Neural progenitor cell (in vitro differentiated cells): Measurements from ENCODE around the gene RTN4R. TPM values are rescaled to one million over a fixed set of nuclear protein-coding genes. Genes with fewer than 3 reads are reported as not detected.

Experiments
- DNase-seq: peaks from one replicate; pipeline ENCODE4 v3.0.0-alpha.2; 2016; ENCODE audit warnings: low spot score
- H2AFZ ChIP-seq: fragments of 200-600 bp; sonication (generic); replicated peaks from 2 replicates; pipeline ENCODE4 v1.6.1; 2016; ENCODE audit warnings: antibody characterized with exemption
- H3F3A ChIP-seq: fragments of 200-600 bp; sonication (generic); 2 replicates; pipeline ENCODE4 v1.6.1; 2016; ENCODE audit warnings: antibody characterized with exemption, low read depth
- H3K27ac ChIP-seq: fragments of 200-600 bp; sonication (generic); 2 replicates; pipeline ENCODE4 v1.5.1; 2016; ENCODE audit warnings: mild to moderate bottlenecking
- H3K27me3 ChIP-seq: fragments of 200-600 bp; sonication (generic); 2 replicates; pipeline ENCODE4 v1.6.1; 2016; ENCODE audit warnings: mild to moderate bottlenecking, moderate library complexity
- H3K36me3 ChIP-seq: fragments of 200-600 bp; sonication (generic); 2 replicates; pipeline ENCODE4 v1.5.1; 2016
- H3K4me1 ChIP-seq: fragments of 200-600 bp; sonication (generic); 2 replicates; pipeline ENCODE4 v1.6.1; 2016; ENCODE audit warnings: mixed run types
- H3K4me2 ChIP-seq: fragments of 200-600 bp; sonication (generic); 2 replicates; pipeline ENCODE4 v1.6.1; 2016
- H3K4me3 ChIP-seq: fragments of 200-600 bp; sonication (generic); 2 replicates; pipeline ENCODE4 v1.5.1; 2016
- H3K79me2 ChIP-seq: fragments of 200-600 bp; sonication (generic); 2 replicates; pipeline ENCODE4 v1.6.1; 2016; ENCODE audit warnings: low read depth
- H3K9ac ChIP-seq: fragments of 200-600 bp; sonication (generic); 2 replicates; pipeline ENCODE4 v1.6.1; 2016
- H3K9me3 ChIP-seq: fragments of 200-600 bp; sonication (generic); 2 replicates; pipeline ENCODE4 v1.5.1; 2016; ENCODE audit warnings: low read depth
- H4K20me1 ChIP-seq: fragments of 200-600 bp; sonication (generic); 2 replicates; pipeline ENCODE4 v1.6.1; 2016; ENCODE audit warnings: low read depth
- H3K27ac Mint-ChIP-seq: 3 replicates; pipeline ENCODE4 v1.8.0; 2021; ENCODE audit warnings: mixed read lengths
- H3K27me3 Mint-ChIP-seq: 2 replicates; pipeline ENCODE4 v1.8.0; 2022; ENCODE audit warnings: low read depth, mild to moderate bottlenecking, inconsistent platforms, moderate library complexity, mixed read lengths; ENCODE audit not compliant: insufficient read depth
- H3K36me3 Mint-ChIP-seq: 3 replicates; pipeline ENCODE4 v1.8.0; 2021; ENCODE audit warnings: mixed read lengths
- H3K4me1 Mint-ChIP-seq: 3 replicates; pipeline ENCODE4 v1.8.0; 2021; ENCODE audit warnings: mixed read lengths
- H3K4me3 Mint-ChIP-seq: 3 replicates; pipeline ENCODE4 v1.8.0; 2021; ENCODE audit warnings: mild to moderate bottlenecking, moderate library complexity, mixed read lengths
- H3K9me3 Mint-ChIP-seq: 3 replicates; pipeline ENCODE4 v1.8.0; 2020; ENCODE audit warnings: mixed read lengths
- CTCF ChIP-seq: fragments of 200-600 bp; sonication (generic); IDR thresholded peaks from 2 replicates; pipeline ENCODE4 v1.5.1; 2017; ENCODE audit warnings: antibody characterized with exemption, mild to moderate bottlenecking
- EZH2 ChIP-seq: fragments of 200-600 bp; sonication (generic); IDR thresholded peaks from 2 replicates; pipeline ENCODE4 v1.6.1; 2017; ENCODE audit warnings: antibody characterized with exemption, mild to moderate bottlenecking, moderate library complexity
- EZH2phosphoT487 ChIP-seq: fragments of 200-600 bp; sonication (generic); IDR thresholded peaks from 2 replicates; pipeline ENCODE4 v1.6.1; 2017; ENCODE audit warnings: antibody characterized with exemption
- total RNA-seq: library from RNA; depleted of rRNA; stranded (reverse); fragments of >200 nt; gene quantifications from 2 replicates; pipeline ENCODE4 v1.2.3, GENCODE V29; 2015; ENCODE audit warnings: low replicate concordance

Gene RTN4R
- total RNA-seq, 1 donor from 2014 or later = 6.3 TPM

- H3K4me2 ChIP-seq = peak overlapping the region; percentile 42
- H3K36me3 Mint-ChIP-seq = no peaks in the 10 kb centered on the region
- H3K9me3 Mint-ChIP-seq = no peaks in the 10 kb centered on the region
- H3K27ac Mint-ChIP-seq = no peak overlapping the region
- DNase-seq = no peak
- no peaks in the 10 kb centered on the region for H3F3A ChIP-seq
- TF ChIP-seq EZH2phosphoT487 (no peak), CTCF (no peak), EZH2 (no peak)
- peaks cover 46% of the 10 kb centered on the region for H3K4me1 Mint-ChIP-seq
- H3K4me3 Mint-ChIP-seq = no peak overlapping the region
- H4K20me1 ChIP-seq = no peaks in the 10 kb centered on the region
- no peaks in the 10 kb centered on the region for H3K36me3 ChIP-seq
- no peak overlapping the region for H3K4me3 ChIP-seq
- no peaks in the 10 kb centered on the region for H3K79me2 ChIP-seq
- H3K27me3 Mint-ChIP-seq = peaks cover 13% of the 10 kb centered on the region
- H3K9me3 ChIP-seq = no peaks in the 10 kb centered on the region
- H2AFZ ChIP-seq = peak overlapping the region; percentile 50
- H3K4me1 ChIP-seq = peaks cover 50% of the 10 kb centered on the region
- no peak overlapping the region for H3K9ac ChIP-seq
- H3K27ac ChIP-seq = no peak overlapping the region
- no peaks in the 10 kb centered on the region for H3K27me3 ChIP-seq
These were observed 62.0 kb downstream of the RTN4R start for GRCh38 chr22:20205964-20206708.

DNA sequence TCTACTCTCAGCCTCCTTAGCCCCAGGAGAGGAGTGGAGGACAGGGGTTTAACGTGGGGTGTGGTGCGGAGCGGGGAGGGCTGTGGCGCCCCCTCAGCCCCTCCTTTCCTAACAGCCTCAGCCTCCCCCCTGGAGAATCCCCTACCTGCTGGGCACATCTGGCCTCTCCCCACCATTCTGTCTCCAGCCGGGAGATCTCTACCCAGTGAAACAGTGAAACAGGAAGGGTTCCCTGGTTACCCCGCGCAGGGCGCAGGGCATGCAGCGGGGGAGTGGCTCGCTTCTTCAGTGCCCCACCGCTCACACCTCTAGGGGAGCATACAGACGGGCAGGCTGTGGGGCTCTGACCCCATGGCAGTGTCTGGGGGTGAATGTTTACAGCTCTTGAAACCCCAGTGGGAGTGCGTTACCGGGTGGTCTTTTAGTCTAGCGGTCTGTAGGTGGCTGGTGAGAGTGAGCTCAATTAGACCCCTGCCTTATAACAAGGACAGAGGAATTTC lies 62.6 kb downstream of the RTN4R start:
- no peaks in the 10 kb centered on the region for H3K36me3 ChIP-seq
- Mint-ChIP-seq H3K27me3 (peaks cover 13% of the 10 kb centered on the region), H3K9me3 (no peaks in the 10 kb centered on the region), H3K36me3 (no peaks in the 10 kb centered on the region), H3K4me1 (peaks cover 46% of the 10 kb centered on the region), H3K27ac (peak overlapping the region; percentile 90), H3K4me3 (no peak overlapping the region)
- peak overlapping the region; percentile 50 for H2AFZ ChIP-seq
- H3K27me3 ChIP-seq = no peaks in the 10 kb centered on the region
- no peaks in the 10 kb centered on the region for H3K9me3 ChIP-seq
- no peak overlapping the region for H3K4me3 ChIP-seq
- H3K9ac ChIP-seq = no peak overlapping the region
- TF ChIP-seq CTCF = no peak
- no peak for TF ChIP-seq EZH2
- no peaks in the 10 kb centered on the region for H3F3A ChIP-seq
- no peak overlapping the region for H3K27ac ChIP-seq
- no peak for DNase-seq
- H3K79me2 ChIP-seq = no peaks in the 10 kb centered on the region
- peaks cover 50% of the 10 kb centered on the region for H3K4me1 ChIP-seq
- H4K20me1 ChIP-seq = no peaks in the 10 kb centered on the region
- H3K4me2 ChIP-seq = no peak overlapping the region

GRCh38 chr22:20204806-20205205 lies 63.3 kb downstream of the RTN4R start:
- no peaks in the 10 kb centered on the region for H3K9me3 ChIP-seq
- H3K9me3 Mint-ChIP-seq = no peaks in the 10 kb centered on the region
- H3K4me3 ChIP-seq = no peak overlapping the region
- H3K9ac ChIP-seq = no peak overlapping the region
- H3K4me1 Mint-ChIP-seq = peaks cover 46% of the 10 kb centered on the region
- TF ChIP-seq EZH2phosphoT487 = no peak
- TF ChIP-seq EZH2 = no peak
- no peak for TF ChIP-seq CTCF
- DNase-seq = no peak
- H3K4me1 ChIP-seq = peaks cover 50% of the 10 kb centered on the region
- H3K27me3 ChIP-seq = no peaks in the 10 kb centered on the region
- H2AFZ ChIP-seq = no peak overlapping the region
- H3K4me3 Mint-ChIP-seq = no peak overlapping the region
- no peaks in the 10 kb centered on the region for H4K20me1 ChIP-seq
- H3F3A ChIP-seq = no peaks in the 10 kb centered on the region
- H3K4me2 ChIP-seq = no peak overlapping the region
- H3K27ac ChIP-seq = no peak overlapping the region
- H3K79me2 ChIP-seq = no peaks in the 10 kb centered on the region
- H3K27ac Mint-ChIP-seq = peak overlapping the region; percentile 57
- H3K36me3 Mint-ChIP-seq = no peaks in the 10 kb centered on the region
- H3K27me3 Mint-ChIP-seq = peaks cover 13% of the 10 kb centered on the region
- H3K36me3 ChIP-seq = no peaks in the 10 kb centered on the region
